Karpas-422 (cell line): ENCODE results near the gene LPP. TPM values are rescaled to one million over a fixed set of nuclear protein-coding genes. Genes with fewer than 3 reads are reported as not detected.

ENCODE experiments used
- DNase-seq: peaks from one replicate; pipeline ENCODE4 v3.0.0-alpha.2; 2015
- H2AFZ ChIP-seq: fragments of 200-600 bp; sonication (generic); 2 replicates; pipeline ENCODE4 v1.6.1; 2014; ENCODE audit warnings: antibody characterized with exemption, low read length, mixed read lengths
- H3K27ac ChIP-seq: fragments of 200-600 bp; sonication (generic); 2 replicates; pipeline ENCODE4 v1.5.1; 2014; ENCODE audit warnings: mild to moderate bottlenecking, low read length, moderate library complexity
- H3K27me3 ChIP-seq: fragments of 200-600 bp; sonication (generic); 2 replicates; pipeline ENCODE4 v1.6.1; 2014; ENCODE audit warnings: low read length, mixed read lengths
- H3K36me3 ChIP-seq: fragments of 200-600 bp; sonication (generic); 2 replicates; pipeline ENCODE4 v1.6.1; 2014; ENCODE audit warnings: low read length, mixed read lengths; ENCODE audit not compliant: insufficient read depth
- H3K4me1 ChIP-seq: fragments of 200-600 bp; sonication (generic); 2 replicates; pipeline ENCODE4 v1.6.1; 2014; ENCODE audit warnings: mild to moderate bottlenecking, low read length, mixed read lengths
- H3K4me2 ChIP-seq: fragments of 200-600 bp; sonication (generic); 2 replicates; pipeline ENCODE4 v1.6.1; 2014; ENCODE audit warnings: low read length, low read depth, mild to moderate bottlenecking; ENCODE audit not compliant: poor library complexity, severe bottlenecking
- H3K4me3 ChIP-seq: fragments of 200-600 bp; sonication (generic); 2 replicates; pipeline ENCODE4 v1.5.1; 2014; ENCODE audit warnings: mild to moderate bottlenecking, antibody characterized with exemption, low read length, mixed read lengths
- H3K79me2 ChIP-seq: fragments of 200-600 bp; sonication (generic); 2 replicates; pipeline ENCODE4 v1.6.1; 2014; ENCODE audit warnings: mild to moderate bottlenecking, low read length, mixed read lengths
- H3K9ac ChIP-seq: fragments of 200-600 bp; sonication (generic); 2 replicates; pipeline ENCODE4 v1.6.0; 2014; ENCODE audit warnings: low read length
- H3K9me2 ChIP-seq: fragments of 200-600 bp; sonication (generic), shearing (Covaris generic); replicated peaks from 2 replicates; pipeline ENCODE4 v1.6.0; 2014; ENCODE audit warnings: mild to moderate bottlenecking, low read length, moderate library complexity; ENCODE audit not compliant: insufficient read depth
- H3K9me3 ChIP-seq: fragments of 300-700, 200-600 bp; sonication (generic); 2 replicates; pipeline ENCODE4 v1.6.1; 2014; ENCODE audit warnings: low read length, mixed read lengths
- H4K20me1 ChIP-seq: fragments of 200-600 bp; sonication (generic); 2 replicates; pipeline ENCODE4 v1.6.1; 2014; ENCODE audit warnings: mild to moderate bottlenecking, antibody characterized with exemption, low read length, low read depth; ENCODE audit not compliant: insufficient read depth
- total RNA-seq: library from RNA; depleted of rRNA; stranded (reverse); fragments of >200 nt; shearing (Covaris generic); gene quantifications from 2 replicates; pipeline ENCODE4 v1.2.3, GENCODE V29; 2014; ENCODE audit warnings: low replicate concordance

The LPP gene
- total RNA-seq, 1 experiment from 2014 or later = 88.5 TPM

- Histone ChIP-seq H3K4me2 (no peak overlapping the region), H4K20me1 (no peaks in the 10 kb centered on the region), H3K27ac (no peak overlapping the region), H3K9ac (no peak overlapping the region), H3K9me2 (no peaks in the 10 kb centered on the region), H3K9me3 (no peaks in the 10 kb centered on the region), H3K36me3 (no peaks in the 10 kb centered on the region; the same call in 1 of the 2 replicates), H3K79me2 (no peaks in the 10 kb centered on the region), H2AFZ (no peak overlapping the region), H3K27me3 (no peaks in the 10 kb centered on the region), H3K4me3 (no peak overlapping the region), H3K4me1 (peaks cover 31% of the 10 kb centered on the region)
- no peak for DNase-seq
Measured at GRCh38 chr3:188305220-188305619, 151.3 kb downstream of the LPP start.

GRCh38 chr3:188306435-188307005 is 152.6 kb downstream of the LPP start:
- no peaks in the 10 kb centered on the region for H3K9me3 ChIP-seq
- H3K27me3 ChIP-seq = no peaks in the 10 kb centered on the region
- H2AFZ ChIP-seq = no peak overlapping the region
- no peaks in the 10 kb centered on the region for H4K20me1 ChIP-seq
- H3K9me2 ChIP-seq = no peaks in the 10 kb centered on the region
- no peak for DNase-seq
- no peaks in the 10 kb centered on the region; the same call in 1 of the 2 replicates for H3K36me3 ChIP-seq
- no peak overlapping the region for H3K4me3 ChIP-seq
- no peak overlapping the region for H3K4me2 ChIP-seq
- H3K27ac ChIP-seq = no peak overlapping the region
- peaks cover 27% of the 10 kb centered on the region for H3K4me1 ChIP-seq
- no peak overlapping the region for H3K9ac ChIP-seq
- no peaks in the 10 kb centered on the region for H3K79me2 ChIP-seq

- H3K27me3 ChIP-seq = no peaks in the 10 kb centered on the region
- no peak overlapping the region for H3K4me3 ChIP-seq
- H3K27ac ChIP-seq = no peak overlapping the region
- no peaks in the 10 kb centered on the region for H3K9me3 ChIP-seq
- no peak for DNase-seq
- no peaks in the 10 kb centered on the region; the same call in 1 of the 2 replicates for H3K36me3 ChIP-seq
- no peaks in the 10 kb centered on the region for H4K20me1 ChIP-seq
- H3K79me2 ChIP-seq = no peaks in the 10 kb centered on the region
- H3K4me1 ChIP-seq = peaks cover 4% of the 10 kb centered on the region
- no peak overlapping the region for H3K9ac ChIP-seq
- H2AFZ ChIP-seq = no peak overlapping the region
- H3K9me2 ChIP-seq = no peaks in the 10 kb centered on the region
- H3K4me2 ChIP-seq = no peak overlapping the region
Measured at GRCh38 chr3:188309437-188310269, 155.7 kb downstream of the LPP start.

GRCh38 chr3:188310270-188310710 is 156.3 kb downstream of the LPP start:
- Histone ChIP-seq H3K27ac (no peak overlapping the region), H3K4me2 (no peak overlapping the region), H3K9me3 (no peaks in the 10 kb centered on the region), H4K20me1 (no peaks in the 10 kb centered on the region), H2AFZ (no peak overlapping the region), H3K9ac (no peak overlapping the region), H3K27me3 (no peaks in the 10 kb centered on the region), H3K9me2 (no peaks in the 10 kb centered on the region), H3K4me1 (peaks cover 4% of the 10 kb centered on the region), H3K4me3 (no peak overlapping the region), H3K79me2 (no peaks in the 10 kb centered on the region), H3K36me3 (no peaks in the 10 kb centered on the region; the same call in 1 of the 2 replicates)
- no peak for DNase-seq

- H3K27me3 ChIP-seq = no peaks in the 10 kb centered on the region
- no peak overlapping the region for H3K27ac ChIP-seq
- no peak overlapping the region for H3K4me2 ChIP-seq
- H3K9ac ChIP-seq = no peak overlapping the region
- no peaks in the 10 kb centered on the region for H3K79me2 ChIP-seq
- no peaks in the 10 kb centered on the region for H3K36me3 ChIP-seq
- no peak for DNase-seq
- H4K20me1 ChIP-seq = no peaks in the 10 kb centered on the region
- no peak overlapping the region for H2AFZ ChIP-seq
- peaks cover 2% of the 10 kb centered on the region; the same call in 1 of the 2 replicates for H3K4me1 ChIP-seq
- no peaks in the 10 kb centered on the region for H3K9me3 ChIP-seq
- H3K9me2 ChIP-seq = no peaks in the 10 kb centered on the region
- no peak overlapping the region for H3K4me3 ChIP-seq
Measured at GRCh38 chr3:188315553-188315952, 161.6 kb downstream of the LPP start.

GRCh38 chr3:188316021-188316722 is 162.2 kb downstream of the LPP start:
- no peak overlapping the region for H2AFZ ChIP-seq
- no peaks in the 10 kb centered on the region for H3K27me3 ChIP-seq
- H3K36me3 ChIP-seq = no peaks in the 10 kb centered on the region
- H3K79me2 ChIP-seq = no peaks in the 10 kb centered on the region
- H3K9me3 ChIP-seq = no peaks in the 10 kb centered on the region
- H3K4me3 ChIP-seq = no peak overlapping the region
- H3K4me2 ChIP-seq = no peak overlapping the region
- H4K20me1 ChIP-seq = no peaks in the 10 kb centered on the region
- DNase-seq = no peak
- H3K9ac ChIP-seq = no peak overlapping the region
- no peak overlapping the region for H3K27ac ChIP-seq
- no peaks in the 10 kb centered on the region for H3K9me2 ChIP-seq
- peaks cover 2% of the 10 kb centered on the region; the same call in 1 of the 2 replicates for H3K4me1 ChIP-seq

GRCh38 chr3:188316723-188317070 is 162.7 kb downstream of the LPP start:
- Histone ChIP-seq H3K36me3 (no peaks in the 10 kb centered on the region), H3K4me2 (no peak overlapping the region), H3K9me3 (no peaks in the 10 kb centered on the region), H4K20me1 (no peaks in the 10 kb centered on the region), H3K27me3 (no peaks in the 10 kb centered on the region), H2AFZ (no peak overlapping the region), H3K27ac (no peak overlapping the region), H3K9ac (no peak overlapping the region), H3K4me3 (no peak overlapping the region), H3K79me2 (no peaks in the 10 kb centered on the region), H3K4me1 (peaks cover 2% of the 10 kb centered on the region; the same call in 1 of the 2 replicates), H3K9me2 (no peaks in the 10 kb centered on the region)
- DNase-seq = no peak

GRCh38 chr3:188319569-188319968 is 165.6 kb downstream of the LPP start:
- peaks cover 2% of the 10 kb centered on the region; the same call in 1 of the 2 replicates for H3K4me1 ChIP-seq
- no peak for DNase-seq
- H3K27ac ChIP-seq = no peak overlapping the region
- H3K9me3 ChIP-seq = no peaks in the 10 kb centered on the region
- H4K20me1 ChIP-seq = no peaks in the 10 kb centered on the region
- no peaks in the 10 kb centered on the region for H3K79me2 ChIP-seq
- no peak overlapping the region for H3K9ac ChIP-seq
- H3K4me3 ChIP-seq = no peak overlapping the region
- no peaks in the 10 kb centered on the region for H3K36me3 ChIP-seq
- no peaks in the 10 kb centered on the region for H3K9me2 ChIP-seq
- H3K4me2 ChIP-seq = no peak overlapping the region
- H2AFZ ChIP-seq = no peak overlapping the region
- no peaks in the 10 kb centered on the region for H3K27me3 ChIP-seq
